Putamen (tissue), 1 donor: ENCODE measurements around the gene GSTP1.
"Not testable (repeated sequence)": the region's sequence is repeated elsewhere in the genome, so short reads cannot be mapped to it uniquely, and the experiment has no call there.

Source experiments
- DNase-seq: peaks from one replicate; pipeline ENCODE4 v3.0.0-alpha.2; 2016; ENCODE audit warnings: low spot score

The GSTP1 gene

DNA sequence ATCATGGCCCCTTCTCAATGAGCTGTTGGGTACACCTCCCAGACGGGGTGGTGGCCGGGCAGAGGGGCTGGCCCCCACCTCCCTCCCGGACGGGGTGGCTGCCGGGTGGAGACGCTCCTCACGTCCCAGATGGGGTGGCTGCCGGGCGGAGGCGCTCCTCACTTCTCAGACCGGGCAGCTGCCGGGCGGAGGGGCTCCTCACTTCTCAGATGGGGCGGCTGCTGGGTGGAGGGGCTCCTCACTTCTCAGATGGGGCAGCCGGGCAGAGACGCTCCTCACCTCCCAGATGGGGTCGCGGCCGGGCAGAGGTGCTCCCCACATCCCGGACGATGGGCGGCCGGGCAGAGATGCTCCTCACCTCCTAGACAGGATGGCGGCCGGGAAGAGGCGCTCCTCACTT, 14.4 kb downstream of the GSTP1 start:
- not testable (repeated sequence) for DNase-seq

DNA sequence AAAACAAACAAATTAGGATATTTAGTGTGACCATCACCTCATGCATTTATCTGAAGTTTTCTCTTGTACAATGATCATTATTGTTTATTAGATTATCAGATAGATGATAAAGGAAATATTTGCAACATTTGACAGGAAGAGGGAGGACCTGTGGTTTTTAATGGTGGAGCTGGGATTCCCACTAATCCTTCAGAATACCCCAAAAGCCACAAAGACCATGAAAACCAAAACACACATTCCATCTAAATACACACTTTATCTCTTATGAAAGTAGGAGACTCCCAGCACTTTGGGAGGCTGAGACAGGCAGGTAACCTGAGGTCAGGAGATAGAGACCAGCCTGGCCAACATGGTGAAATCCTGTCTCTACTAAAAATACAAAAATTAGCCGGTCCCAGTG, 15.5 kb downstream of the GSTP1 start:
- no peak for DNase-seq

DNA sequence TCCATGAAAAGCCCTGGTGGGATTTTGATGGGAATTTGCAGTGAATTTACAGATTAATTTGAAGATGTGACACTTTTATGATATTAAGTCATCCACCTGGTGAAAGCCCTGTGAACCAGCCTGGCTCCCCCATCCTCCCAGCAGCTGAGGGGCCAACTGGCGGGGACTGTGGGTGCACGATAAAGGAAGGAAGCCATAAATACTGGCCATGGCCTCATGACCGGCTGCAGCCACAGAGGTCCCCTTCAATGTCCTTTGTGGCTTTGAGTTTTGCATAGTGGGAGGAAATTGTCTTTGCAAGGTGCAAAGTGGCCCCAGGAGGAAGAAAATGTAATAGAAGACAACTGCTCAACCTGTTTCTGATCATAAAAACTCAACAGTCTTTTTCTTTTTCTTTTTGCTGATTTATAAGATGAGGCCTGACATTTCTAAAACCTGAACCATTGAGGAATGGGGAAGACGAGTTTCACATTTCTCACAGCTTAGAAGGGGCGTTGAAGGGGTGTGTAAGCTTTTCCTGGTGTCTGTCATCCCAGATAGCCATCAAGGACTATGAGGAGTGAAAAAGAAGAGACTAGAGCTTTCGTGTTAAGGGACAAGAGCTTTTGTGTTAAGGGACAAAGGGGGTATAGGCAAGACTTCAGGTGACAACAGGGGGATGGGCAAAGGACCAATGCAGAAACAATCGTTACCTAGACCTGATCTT, 16.9 kb downstream of the GSTP1 start:
- DNase-seq, result no peak

DNA sequence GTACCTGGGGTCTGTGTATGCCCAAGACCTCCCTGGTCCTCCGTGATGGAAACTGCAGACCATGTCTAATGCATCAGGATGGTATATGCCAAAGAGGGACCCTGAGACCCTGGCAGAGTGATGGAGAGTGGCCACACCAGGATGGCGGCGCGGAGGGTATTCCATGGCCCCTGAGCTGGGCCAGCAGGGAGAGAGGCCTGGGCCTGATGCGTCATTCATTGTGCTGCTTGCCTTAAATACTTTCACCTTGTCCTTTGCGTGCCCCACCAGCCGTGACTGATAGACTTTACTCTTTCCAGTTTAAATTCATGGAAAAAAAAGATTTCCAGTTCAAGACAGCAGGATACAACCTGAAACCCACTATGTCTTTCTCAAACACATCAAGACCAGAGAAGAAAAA, 17.5 kb downstream of the GSTP1 start:
- no peak for DNase-seq

DNA sequence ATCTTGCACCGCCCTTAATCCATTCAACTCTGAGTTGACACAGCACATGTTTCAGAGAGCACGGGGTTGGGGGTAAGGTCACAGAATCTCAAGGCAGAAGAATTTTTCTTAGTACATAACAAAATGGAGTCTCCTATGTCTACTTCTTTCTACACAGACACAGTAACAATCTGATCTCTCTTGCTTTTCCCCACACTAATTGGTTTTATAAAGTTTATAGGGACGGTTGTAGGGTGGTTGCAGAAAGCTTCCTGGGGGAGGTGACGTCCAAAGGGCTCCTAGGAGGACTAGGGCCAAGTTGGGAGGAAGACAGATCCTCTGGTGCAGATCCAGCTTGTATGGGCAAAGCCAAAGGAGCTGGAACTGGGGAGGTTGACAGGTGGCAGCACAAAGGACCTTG, 20.5 kb downstream of the GSTP1 start:
- DNase-seq, result not testable (repeated sequence)

DNA sequence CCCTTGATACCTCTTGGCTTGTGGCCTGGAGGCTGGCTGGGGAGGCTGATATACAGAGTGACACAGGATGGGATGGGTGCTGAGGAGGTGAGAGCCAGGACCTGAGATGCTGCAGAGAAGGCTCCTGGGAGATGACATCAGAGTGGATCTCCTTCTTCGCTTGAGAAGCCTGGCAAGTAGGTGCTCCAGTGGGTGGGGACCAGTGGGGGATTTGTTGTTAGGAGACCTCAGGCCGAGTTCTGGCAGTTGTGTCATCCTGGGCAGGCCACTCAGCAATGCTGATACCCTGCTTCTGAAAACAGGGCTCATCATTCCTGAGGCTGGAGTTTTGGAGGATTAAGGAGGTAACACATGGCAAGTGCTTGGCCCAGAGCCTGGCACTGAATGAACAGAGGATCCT, 21.2 kb downstream of the GSTP1 start:
- no peak for DNase-seq

DNA sequence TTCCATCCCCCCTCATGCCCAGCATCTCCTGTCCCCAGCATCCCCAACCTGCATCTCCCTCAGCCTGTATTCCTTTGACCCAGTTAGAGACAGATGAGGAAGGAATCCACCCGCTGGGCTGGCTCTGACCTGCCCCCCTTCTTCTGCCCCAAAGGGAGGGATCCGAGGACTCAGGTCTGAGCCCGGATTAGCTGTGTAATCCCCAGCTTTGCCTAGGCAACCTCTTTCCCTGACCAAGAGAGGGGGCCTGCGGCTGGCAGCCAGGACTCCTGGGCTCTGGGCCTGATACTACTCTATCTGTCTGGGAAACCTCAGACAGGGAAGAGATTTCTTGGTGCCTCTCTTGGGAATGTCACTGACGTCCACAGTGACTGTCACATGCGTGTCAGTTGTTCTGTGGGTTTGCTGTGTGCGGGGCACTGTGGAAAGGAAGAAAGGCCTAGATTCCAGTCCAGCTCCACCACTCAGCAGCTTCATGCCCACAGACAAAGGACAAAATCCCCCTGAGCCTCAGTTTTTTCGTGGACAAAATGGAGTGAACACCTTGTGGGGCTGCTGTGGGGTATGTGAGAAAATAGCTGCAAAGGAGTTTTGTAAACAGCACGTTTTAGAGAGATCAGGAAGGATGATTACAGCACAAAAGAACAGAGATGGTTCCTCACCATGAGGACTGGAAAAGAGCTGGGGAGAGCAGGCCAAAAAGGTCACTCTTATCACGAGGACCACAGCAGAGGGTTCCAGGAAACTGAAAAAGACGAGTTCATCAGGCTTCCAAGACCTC, 21.8 kb downstream of the GSTP1 start:
- DNase-seq, result no peak

DNA sequence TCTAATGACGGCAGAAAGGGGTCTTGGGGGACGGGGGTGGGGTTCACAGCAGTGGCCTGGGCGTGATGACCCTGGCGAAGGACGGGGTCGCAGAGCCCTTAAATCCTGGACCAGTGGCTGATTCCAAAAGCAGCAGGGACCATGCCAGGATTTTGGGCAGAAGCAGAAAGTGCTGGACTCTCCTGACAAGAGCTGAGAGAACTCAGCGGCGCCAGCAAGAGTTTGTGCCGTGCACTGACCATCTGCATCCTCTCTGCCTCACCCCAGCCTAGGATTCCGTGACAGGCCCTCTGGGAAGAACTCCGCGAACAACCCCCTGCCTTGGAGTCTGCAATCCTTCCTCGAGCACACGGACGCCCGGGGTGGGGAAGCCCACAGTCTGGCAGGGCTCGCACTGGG, 22.5 kb downstream of the GSTP1 start:
- DNase-seq, result no peak

DNA sequence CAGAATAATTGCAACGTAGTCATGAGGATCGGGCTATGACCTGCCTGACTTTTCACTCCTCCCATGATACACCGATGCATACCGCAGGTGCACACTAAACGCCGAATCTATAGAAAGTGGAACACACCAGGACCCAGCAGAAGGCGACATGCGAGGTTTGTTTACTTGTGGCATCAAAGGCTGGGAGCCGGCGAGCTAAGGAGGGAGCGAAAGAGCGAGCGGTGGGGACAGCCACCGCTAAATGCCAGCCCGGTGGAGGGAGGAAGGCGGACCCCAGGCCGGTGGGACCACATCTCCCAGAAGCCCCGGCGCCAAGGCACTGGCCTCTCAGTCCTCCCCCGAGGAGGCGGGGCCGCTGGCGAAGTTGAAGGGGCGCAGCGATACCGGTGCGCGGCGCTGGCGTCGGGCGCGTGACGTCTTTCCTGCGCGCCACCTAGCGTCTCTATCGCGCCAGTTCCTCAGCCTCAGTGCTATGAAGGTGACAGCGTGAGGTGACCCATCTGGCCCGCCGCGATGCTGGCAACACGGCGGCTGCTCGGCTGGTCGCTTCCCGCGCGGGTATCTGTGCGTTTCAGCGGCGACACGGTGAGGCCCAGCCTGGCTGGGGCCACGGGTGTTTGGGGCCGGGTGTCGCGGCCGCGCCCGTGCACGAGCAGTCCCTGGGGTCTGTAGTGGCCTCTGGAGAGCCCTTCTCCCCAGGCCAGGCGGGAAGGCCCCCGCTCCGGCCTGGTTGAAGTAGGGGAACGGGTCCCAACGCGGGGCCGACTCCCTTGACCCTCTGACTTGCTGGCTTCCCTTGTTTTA, 23.1 kb downstream of the GSTP1 start, which contains the start of gene NDUFV1:
NDUFV1 (plus strand) TSS at position 445 of the 804 bp plus-strand sequence; CDS start at position 514, 69 bp downstream.
- DNase-seq, result peak; percentile 95

DNA sequence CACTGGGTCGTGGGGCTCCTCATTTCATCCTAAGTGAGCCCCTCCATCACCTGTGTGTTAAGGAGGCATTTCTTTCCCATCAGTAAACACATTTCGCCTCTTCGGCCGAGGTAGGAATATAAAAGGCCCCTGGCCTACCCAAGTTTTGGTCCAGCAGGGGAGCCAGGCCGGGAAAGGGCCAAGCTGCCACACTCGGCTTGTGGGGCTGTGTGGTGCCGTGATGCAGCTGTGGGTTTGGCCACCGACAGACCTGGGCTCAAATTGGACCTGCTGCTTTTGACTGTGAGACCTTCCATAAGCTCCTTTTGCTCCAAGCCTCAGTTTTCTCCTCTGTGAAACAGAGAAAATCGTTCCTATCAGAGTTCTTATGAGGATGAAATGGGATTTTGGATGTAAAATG, 23.9 kb downstream of the GSTP1 start:
- DNase-seq, result no peak

DNA sequence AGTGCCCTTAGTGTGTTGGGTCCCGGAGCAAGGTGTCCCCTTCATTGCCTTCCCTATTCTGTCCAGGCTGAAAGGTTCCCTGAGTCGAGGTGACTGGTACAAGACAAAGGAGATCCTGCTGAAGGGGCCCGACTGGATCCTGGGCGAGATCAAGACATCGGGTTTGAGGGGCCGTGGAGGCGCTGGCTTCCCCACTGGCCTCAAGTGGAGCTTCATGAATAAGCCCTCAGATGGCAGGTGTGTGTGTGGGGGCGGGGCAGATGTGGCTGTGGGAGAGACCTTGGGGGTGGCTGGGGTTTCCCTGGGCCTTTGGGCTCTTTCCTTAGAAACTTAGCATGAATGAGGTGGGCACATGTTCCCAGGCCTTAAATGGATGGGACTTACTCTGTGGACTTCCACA, 24.9 kb downstream of the GSTP1 start:
- DNase-seq, result no peak

DNA sequence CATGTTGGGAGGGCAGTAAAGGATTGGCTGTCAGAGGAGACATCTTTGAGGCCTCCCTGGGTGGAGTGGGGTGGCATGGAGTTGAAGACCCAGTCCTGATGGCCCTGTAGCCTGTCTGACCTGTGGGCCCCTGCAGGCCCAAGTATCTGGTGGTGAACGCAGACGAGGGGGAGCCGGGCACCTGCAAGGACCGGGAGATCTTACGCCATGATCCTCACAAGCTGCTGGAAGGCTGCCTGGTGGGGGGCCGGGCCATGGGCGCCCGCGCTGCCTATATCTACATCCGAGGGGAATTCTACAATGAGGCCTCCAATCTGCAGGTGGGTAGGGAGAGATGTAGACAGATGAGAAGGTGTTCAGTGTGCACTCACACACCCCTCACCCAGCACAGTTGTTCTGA, 25.7 kb downstream of the GSTP1 start:
- DNase-seq, result no peak

DNA sequence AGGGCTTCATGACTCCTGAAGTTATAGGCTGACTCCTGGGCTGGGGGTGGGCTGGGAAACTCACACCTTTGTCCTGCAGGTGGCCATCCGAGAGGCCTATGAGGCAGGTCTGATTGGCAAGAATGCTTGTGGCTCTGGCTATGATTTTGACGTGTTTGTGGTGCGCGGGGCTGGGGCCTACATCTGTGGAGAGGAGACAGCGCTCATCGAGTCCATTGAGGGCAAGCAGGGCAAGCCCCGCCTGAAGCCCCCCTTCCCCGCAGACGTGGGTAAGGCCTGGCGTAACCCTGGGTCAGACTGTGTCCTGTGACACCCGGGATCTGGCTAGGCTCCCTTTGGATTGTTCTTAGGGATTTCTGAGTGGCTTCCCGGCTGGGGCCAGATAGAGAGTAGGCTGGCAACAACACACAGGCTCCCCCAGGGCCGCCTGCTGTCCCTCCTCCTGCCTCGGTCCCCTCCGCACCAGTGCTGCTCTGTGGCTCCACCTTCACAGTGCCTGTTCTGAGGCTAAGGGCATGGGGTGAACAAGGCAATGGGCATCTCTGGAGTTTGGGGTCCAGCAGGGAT, 26.8 kb downstream of the GSTP1 start:
- DNase-seq, result no peak

DNA sequence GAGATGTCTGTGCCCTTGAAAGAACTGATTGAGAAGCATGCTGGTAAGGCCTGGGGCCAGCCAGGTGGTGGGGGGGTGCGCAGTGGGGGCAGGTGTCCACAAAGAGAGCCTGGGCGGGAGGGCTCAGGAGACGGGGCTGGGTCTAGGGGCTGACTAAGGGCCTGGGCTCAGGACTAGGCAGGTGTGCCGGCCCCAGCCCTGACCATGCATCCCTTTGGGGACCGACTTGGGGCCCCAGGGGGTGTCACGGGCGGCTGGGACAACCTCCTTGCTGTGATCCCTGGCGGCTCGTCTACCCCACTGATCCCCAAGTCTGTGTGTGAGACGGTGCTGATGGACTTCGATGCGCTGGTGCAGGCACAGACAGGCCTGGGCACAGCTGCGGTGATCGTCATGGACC, 27.6 kb downstream of the GSTP1 start:
- DNase-seq, result no peak

DNA sequence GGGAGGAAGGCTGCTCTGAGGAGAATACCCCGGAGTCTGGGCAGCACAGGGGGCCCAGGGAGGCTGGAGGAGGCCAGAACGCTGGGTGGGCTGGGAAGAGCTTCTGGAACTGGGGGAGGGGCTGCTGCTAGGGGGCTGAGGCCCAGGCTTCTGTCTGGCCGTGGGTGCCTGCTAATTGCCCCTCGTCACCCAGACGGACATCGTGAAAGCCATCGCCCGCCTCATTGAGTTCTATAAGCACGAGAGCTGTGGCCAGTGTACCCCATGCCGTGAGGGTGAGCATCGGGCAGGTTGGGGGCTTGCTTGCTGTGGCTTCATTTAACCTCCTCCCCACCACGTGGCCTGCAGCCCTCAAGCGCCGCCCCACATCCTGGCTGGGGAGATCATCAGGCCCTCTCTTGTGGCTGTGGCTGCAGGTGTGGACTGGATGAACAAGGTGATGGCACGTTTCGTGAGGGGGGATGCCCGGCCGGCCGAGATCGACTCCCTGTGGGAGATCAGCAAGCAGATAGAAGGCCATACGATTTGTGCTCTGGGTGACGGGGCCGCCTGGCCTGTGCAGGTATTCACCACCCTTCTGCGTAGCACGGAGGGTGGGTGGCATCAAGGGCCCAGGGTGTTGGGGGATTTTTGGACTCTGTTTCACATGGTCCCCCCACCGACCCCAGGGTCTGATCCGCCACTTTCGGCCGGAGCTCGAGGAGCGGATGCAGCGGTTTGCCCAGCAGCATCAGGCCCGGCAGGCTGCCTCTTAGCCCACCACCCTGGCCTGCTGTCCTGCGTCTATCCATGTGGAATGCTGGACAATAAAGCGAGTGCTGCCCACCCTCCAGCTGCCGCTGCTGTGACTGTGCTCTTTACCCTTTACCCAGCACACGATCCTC, 28.3 kb downstream of the GSTP1 start:
- no peak for DNase-seq

DNA sequence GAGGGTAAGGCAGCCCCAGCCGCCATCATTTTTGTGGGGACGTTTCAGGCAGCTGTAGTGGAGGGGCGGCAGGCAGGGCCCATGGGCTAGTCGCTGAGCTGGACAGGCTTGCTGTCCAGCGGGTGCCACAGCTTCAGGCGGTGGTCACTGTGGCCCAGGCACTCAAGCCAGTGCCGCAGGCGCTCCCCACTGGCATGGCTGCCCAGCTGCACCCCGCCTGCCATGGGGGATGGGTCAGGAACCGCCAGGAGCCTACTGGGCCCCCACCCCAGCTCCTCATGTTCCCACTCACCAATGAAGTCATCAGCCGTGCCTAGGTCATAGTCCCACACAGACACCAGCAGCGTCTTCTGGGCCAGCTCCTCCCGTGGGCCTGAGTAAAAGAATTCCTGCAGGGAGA, 29.1 kb downstream of the GSTP1 start:
- DNase-seq, result no peak

DNA sequence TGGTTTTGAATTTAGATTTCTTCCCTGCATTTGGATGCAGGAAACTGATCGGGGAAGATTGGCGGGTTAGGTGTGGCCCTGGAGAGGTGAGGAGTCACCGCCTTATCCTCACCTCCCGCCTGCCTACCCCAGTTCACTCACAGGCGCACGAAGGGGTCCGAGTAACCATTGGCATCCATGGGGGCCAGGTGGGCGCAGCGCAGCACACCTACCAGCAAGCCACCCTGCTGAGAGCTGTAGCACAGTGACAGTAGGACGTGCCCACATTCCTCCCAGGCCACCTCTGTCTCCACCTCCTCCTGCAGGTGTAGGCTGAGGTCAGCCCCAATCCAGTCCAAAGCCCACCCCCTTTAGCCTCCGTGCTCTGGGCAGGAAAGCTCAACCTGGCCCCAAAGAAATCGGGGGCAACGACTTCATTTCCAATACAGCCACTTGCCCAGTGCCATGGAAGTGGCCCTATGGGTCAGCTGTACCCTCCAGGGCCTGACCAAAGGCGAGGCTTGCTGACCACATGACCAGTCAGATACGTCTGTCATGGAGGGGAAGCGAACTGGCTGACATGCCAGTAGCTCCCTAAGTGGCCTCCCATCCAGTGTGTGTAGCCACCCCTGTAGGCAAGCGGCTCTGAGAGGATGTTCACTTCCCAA, 29.8 kb downstream of the GSTP1 start:
- DNase-seq, result no peak

DNA sequence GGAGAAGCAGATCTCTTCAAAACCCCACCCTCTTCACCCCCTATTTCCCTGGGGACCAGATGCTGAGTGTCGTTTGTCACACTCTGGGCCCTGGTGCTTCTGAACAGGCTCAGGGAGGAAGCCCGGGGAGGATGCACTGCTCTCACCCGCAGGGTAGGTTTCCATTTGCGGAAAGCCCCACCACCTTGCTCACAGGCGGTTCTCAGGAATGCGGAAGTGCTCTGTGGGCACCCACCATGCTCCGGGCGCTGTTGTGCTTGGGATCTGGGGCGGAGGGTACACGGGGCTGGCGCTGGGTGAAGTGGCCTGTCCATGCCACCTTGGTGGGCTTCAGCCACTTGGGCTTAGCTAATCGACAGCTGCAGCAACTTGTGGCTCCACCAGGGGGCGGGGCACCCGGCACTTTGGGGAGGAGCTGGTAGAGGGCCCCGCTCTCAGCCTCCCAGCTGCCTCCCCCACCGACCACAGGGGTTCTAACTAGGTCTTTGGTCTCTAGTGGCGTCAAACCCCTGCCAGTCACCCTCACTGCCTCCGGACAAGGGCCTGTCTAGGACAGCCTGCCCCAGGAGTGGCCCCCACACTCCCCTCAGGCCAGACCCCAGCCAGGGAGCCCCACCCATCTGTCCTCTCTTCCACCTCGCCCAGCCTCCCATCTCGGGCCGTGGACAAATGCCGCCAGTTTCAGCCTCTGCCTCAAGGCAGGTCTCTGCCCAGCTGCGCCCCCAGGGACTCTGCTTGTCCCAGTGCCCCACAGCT, 30.5 kb downstream of the GSTP1 start:
- DNase-seq, result peak; percentile 21

DNA sequence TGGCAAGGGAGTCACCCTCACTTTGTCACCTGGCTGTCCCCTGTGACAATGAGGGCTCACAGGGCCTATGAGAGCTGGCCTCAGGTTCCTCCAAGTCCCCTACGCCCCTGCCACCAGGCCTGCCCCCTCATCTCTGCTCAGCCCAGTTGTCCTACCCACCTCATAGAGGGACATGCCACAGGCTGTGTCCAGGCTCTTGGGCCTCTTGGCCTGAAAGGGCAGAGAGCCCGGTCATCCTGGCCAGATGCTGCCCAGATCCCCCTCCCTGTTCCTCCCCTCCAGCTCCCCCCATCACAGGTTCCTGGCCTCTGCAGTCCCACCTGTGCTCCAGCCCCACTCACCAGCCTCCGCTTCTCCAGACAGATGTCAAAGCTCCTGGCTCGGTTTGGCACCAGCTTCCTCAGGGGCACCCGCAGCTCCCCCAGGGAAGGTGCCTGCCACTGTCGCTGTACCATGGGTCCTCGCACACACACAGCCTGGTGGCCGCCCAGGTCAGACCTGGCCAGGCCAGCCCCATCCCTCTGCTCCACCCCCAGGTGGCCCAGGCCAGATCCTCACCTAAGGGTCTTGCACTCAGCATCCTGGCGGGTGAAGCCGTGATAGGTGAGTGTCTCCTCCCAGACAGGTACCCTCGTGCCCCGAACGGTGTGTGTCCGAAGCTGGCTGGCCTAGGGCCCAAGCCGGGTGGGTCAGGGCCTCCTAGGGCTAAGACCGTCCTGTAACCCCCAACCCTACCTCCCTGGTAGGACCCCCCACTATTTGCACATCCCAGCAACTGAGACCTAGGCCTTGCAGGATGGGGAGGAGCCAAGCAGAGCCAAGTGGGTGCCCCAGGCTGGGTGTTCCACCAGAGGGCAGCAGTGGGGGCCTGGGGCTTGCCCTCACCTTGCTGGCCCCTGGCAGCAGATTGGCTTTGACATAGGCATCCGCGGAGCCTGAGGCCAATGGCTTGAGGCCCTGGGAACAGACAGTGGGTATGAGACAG, 31.4 kb downstream of the GSTP1 start:
- DNase-seq, result no peak
